ENCODE measurements around the gene EEFSEC. TPM values are rescaled to one million over a fixed set of nuclear protein-coding genes. Genes with fewer than 3 reads are reported as not detected.

The EEFSEC gene
- total RNA-seq, 3 donors from 2014 or later = 13.9 to 28.2 (median 19.8) TPM

DNA sequence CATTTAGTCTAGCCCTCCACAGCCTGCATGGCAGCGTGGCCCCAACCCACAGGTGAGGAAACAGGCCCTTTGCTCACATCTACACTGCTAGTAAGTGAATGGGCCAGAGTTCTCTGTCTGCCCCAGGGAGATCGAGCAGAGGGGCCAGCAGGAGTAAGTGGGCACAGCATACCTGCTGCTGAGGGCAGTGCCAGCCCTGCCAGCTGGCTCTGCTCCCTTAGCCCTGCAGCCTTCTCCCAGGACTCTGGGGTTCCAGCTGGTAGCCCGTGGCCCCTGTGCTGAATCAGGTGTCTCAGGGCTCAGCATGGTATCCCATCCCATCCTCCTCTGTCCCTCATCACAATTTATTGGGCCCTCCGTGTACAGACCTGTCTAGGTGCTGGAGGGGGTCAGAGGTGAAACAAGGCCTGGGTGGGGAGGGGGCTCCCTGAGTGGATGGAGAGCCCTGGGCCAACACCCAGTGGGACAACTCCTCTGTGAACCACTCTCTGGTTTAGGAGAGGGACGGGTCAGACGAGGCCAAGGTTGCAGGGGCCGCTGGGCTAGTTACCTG is 211.6 kb downstream of the EEFSEC start:
- no peaks in the 10 kb centered on the region for H3K4me1 ChIP-seq
- no peak for TF ChIP-seq POLR2A (IDR thresholded peaks at IDR 0.05)
- TF ChIP-seq POLR2AphosphoS5 (IDR thresholded peaks at IDR 0.05) = no peak
- TF ChIP-seq, protein P1, sequence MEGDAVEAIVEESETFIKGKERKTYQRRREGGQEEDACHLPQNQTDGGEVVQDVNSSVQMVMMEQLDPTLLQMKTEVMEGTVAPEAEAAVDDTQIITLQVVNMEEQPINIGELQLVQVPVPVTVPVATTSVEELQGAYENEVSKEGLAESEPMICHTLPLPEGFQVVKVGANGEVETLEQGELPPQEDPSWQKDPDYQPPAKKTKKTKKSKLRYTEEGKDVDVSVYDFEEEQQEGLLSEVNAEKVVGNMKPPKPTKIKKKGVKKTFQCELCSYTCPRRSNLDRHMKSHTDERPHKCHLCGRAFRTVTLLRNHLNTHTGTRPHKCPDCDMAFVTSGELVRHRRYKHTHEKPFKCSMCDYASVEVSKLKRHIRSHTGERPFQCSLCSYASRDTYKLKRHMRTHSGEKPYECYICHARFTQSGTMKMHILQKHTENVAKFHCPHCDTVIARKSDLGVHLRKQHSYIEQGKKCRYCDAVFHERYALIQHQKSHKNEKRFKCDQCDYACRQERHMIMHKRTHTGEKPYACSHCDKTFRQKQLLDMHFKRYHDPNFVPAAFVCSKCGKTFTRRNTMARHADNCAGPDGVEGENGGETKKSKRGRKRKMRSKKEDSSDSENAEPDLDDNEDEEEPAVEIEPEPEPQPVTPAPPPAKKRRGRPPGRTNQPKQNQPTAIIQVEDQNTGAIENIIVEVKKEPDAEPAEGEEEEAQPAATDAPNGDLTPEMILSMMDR (IDR thresholded peaks at IDR 0.05) = no peak
- no peak for DNase-seq (ENCODE audit: low spot score in 2 of 2)
- no peaks in the 10 kb centered on the region for H3K27me3 ChIP-seq
- intact Hi-C loops (cut with DNase I; ENCODE audit: low total_unique reads) = no loop called here
- H3K27ac ChIP-seq = no peak overlapping the region
- no peaks in the 10 kb centered on the region for H3K9me3 ChIP-seq
- no peaks in the 10 kb centered on the region for H3K36me3 ChIP-seq
- no peak overlapping the region for H3K4me3 ChIP-seq

DNA sequence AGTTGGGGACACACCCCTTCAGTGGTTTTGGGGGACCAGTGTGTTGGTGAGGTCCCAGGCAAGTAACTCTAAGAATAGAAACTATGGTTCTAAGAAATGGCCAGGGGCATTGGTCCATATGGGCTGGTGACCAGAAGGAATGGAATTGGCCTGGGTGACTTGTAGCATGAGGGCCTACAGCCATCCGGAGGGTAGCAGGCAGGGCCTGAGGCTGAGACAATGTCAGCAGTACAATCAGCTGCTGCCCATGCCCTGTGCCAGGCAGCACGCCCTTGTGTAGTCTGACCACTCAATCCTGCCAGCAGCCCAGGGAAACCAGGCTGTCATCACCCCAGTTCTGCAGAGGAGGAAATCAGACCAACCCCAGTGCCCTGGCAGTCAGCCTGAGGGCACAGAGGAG is 212.9 kb downstream of the EEFSEC start:
- Histone ChIP-seq H3K36me3 (no peaks in the 10 kb centered on the region), H3K27me3 (no peaks in the 10 kb centered on the region)
- intact Hi-C loops (cut with DNase I; ENCODE audit: low total_unique reads) = no loop called here

DNA sequence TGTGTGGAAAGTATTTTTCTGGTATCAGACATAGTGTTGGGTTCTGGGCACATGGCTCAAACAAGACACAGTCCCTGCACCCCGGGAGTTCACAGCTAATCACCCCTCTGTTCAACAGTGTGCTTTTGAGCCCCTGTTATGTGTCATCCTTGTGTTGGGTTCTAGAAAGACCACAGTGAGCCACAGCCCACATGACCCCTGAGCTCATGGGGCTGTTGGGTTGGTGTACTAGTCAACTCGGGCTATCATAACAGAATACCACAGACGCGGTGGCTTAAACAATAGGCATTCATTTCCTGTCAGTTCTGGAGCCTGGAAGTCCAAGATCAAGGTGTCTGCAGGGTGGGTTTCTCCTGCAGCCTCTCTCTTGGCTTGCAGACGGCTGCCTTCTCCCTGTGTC is 213.4 kb downstream of the EEFSEC start:
- Histone ChIP-seq H3K4me3 (no peak overlapping the region), H3K9me3 (no peaks in the 10 kb centered on the region), H3K27me3 (no peaks in the 10 kb centered on the region), H3K27ac (no peak overlapping the region), H3K4me1 (no peaks in the 10 kb centered on the region), H3K36me3 (no peaks in the 10 kb centered on the region)
- DNase-seq (ENCODE audit: low spot score in 2 of 2) = no peak
- intact Hi-C loops (cut with DNase I; ENCODE audit: low total_unique reads) = no loop called here
- TF ChIP-seq, protein P1 (IDR thresholded peaks at IDR 0.05) = no peak
- TF ChIP-seq POLR2AphosphoS5 (IDR thresholded peaks at IDR 0.05) (no peak), POLR2A (IDR thresholded peaks at IDR 0.05) (no peak)

More for the DNA sequence above, 212.9 kb downstream of the EEFSEC start:
- TF ChIP-seq POLR2AphosphoS5 (IDR thresholded peaks at IDR 0.05) (no peak), POLR2A (IDR thresholded peaks at IDR 0.05) (no peak)
- TF ChIP-seq, protein P1 (IDR thresholded peaks at IDR 0.05) = no peak
- H3K4me1 ChIP-seq = no peaks in the 10 kb centered on the region
- H3K4me3 ChIP-seq = no peak overlapping the region
- no peaks in the 10 kb centered on the region for H3K9me3 ChIP-seq
- DNase-seq (ENCODE audit: low spot score in 2 of 2) = no peak
- H3K27ac ChIP-seq = no peak overlapping the region

- Histone ChIP-seq H3K27ac (no peak overlapping the region), H3K4me1 (no peaks in the 10 kb centered on the region), H3K27me3 (no peaks in the 10 kb centered on the region), H3K4me3 (no peak overlapping the region), H3K36me3 (no peaks in the 10 kb centered on the region), H3K9me3 (no peaks in the 10 kb centered on the region)
- DNase-seq (ENCODE audit: low spot score in 2 of 2) = no peak
- TF ChIP-seq POLR2AphosphoS5 (IDR thresholded peaks at IDR 0.05) (no peak), POLR2A (IDR thresholded peaks at IDR 0.05) (no peak)
- TF ChIP-seq, protein P1 (IDR thresholded peaks at IDR 0.05) = no peak
- intact Hi-C loops (cut with DNase I; ENCODE audit: low total_unique reads) = no loop called here
Measured at GRCh38 chr3:128367221-128367620, 213.9 kb downstream of the EEFSEC start.

- intact Hi-C loops (cut with DNase I; ENCODE audit: low total_unique reads) = no loop called here
- Histone ChIP-seq H3K4me1 (no peaks in the 10 kb centered on the region), H3K36me3 (no peaks in the 10 kb centered on the region), H3K27ac (no peak overlapping the region), H3K4me3 (no peak overlapping the region), H3K9me3 (no peaks in the 10 kb centered on the region), H3K27me3 (no peaks in the 10 kb centered on the region)
- DNase-seq (ENCODE audit: low spot score in 2 of 2) = no peak
- TF ChIP-seq POLR2AphosphoS5 (IDR thresholded peaks at IDR 0.05) (no peak), POLR2A (IDR thresholded peaks at IDR 0.05) (no peak)
- TF ChIP-seq, protein P1 (IDR thresholded peaks at IDR 0.05) = no peak
Measured at GRCh38 chr3:128367761-128368160, 214.5 kb downstream of the EEFSEC start.

Measured in breast epithelium (tissue), 4 donors.